AG04450 (cell line): ENCODE results near the gene C16orf78. TPM values are rescaled to one million over a fixed set of nuclear protein-coding genes. Genes with fewer than 3 reads are reported as not detected.
"Not testable (repeated sequence)": the region's sequence is repeated elsewhere in the genome, so short reads cannot be mapped to it uniquely, and the experiment has no call there.

ENCODE experiments used
- CTCF ChIA-PET: fragments of 300-600, 350-600 bp; formaldehyde crosslinking; extraction: SDS; loops from one replicate; lab custom pipeline; 2022; ENCODE audit warnings: antibody characterized with exemption, inconsistent platforms; lab: Charles Lee
- POLR2A ChIA-PET: fragments of 350-600 bp; formaldehyde crosslinking; extraction: SDS; loops from one replicate; lab custom pipeline; 2021; ENCODE audit warnings: antibody characterized with exemption, inconsistent platforms; lab: Yijun Ruan, JAX
- DNase-seq: peaks from one replicate; pipeline ENCODE4 v3.0.0-alpha.2; 2011; ENCODE audit warnings: low read depth, low spot score
- H3K27ac ChIP-seq: one replicate; pipeline ENCODE4 v1.5.1; 2012; ENCODE audit warnings: low read depth, low read length, control low read depth
- H3K27me3 ChIP-seq: one replicate; pipeline ENCODE4 v1.6.0; 2012; ENCODE audit warnings: low read length; ENCODE audit not compliant: control insufficient read depth, insufficient read depth
- H3K4me3 ChIP-seq: 2 replicates; pipeline ENCODE4 v1.5.1; 2011; ENCODE audit warnings: mild to moderate bottlenecking, low read depth, low read length, control low read depth
- H3K9me3 ChIP-seq: 2 replicates; pipeline ENCODE4 v1.5.1; 2012; ENCODE audit warnings: low read length; ENCODE audit not compliant: control insufficient read depth, insufficient read depth
- CTCF ChIP-seq: IDR thresholded peaks from 2 replicates; pipeline ENCODE4 v1.5.1; 2011; ENCODE audit warnings: low read depth, low read length, control low read depth, inconsistent platforms
- polyA plus RNA-seq: library from polyadenylated mRNA; depleted of rRNA; stranded (reverse); fragments of >200 nt; gene quantifications from 2 replicates; pipeline ENCODE4 v1.2.3, GENCODE V29; 2011

Gene C16orf78
- polyA plus RNA-seq, 1 experiment = not detected

DNA sequence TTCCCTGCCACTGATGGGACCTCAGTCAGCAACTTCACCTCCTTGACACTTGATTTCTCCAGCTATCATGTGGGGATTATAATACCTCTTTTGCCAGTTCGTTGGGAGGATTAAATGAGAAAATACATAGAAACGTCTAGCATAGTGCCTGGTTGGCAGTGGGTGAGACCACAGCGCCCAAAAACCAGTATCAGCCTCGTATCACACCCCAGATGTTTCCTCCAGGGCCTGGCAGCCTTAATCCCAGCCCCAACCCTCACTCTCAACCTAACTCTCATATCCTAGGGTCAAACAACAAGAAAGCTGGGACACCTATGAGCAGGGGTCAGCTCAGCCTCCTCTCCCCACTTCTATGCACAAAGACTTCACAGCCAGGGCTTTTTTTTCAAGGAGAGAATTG, 14.0 kb upstream of the C16orf78 start:
- no peak overlapping the region for H3K27ac ChIP-seq
- TF ChIP-seq CTCF = no peak
- POLR2A ChIA-PET = no interaction called here
- no peaks in the 10 kb centered on the region for H3K27me3 ChIP-seq
- CTCF ChIA-PET = no interaction called here
- H3K4me3 ChIP-seq = no peak overlapping the region
- H3K9me3 ChIP-seq = no peaks in the 10 kb centered on the region
- DNase-seq = no peak

DNA sequence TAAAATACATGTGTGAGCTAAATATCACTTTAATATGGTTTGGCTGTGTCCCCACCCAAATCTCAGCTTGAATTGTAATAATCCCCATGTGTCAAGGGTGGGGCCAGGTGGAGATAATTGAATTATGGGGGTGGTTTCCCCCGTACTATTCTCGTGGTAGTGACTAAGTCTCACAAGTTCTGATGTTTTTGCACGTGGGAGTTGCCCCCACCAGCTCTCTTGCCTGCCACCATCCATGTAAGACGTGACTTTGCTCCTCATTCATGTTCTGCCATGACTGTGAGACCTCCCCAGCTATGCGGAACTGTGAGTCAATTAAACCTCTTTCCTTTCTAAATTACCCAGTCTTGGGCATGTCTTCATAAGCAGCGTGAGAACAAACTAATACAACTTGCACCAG, 11.9 kb upstream of the C16orf78 start:
- H3K4me3 ChIP-seq, H3K27me3 ChIP-seq, H3K9me3 ChIP-seq, DNase-seq, H3K27ac ChIP-seq, POLR2A ChIA-PET, CTCF ChIA-PET: not testable (repeated sequence)

DNA sequence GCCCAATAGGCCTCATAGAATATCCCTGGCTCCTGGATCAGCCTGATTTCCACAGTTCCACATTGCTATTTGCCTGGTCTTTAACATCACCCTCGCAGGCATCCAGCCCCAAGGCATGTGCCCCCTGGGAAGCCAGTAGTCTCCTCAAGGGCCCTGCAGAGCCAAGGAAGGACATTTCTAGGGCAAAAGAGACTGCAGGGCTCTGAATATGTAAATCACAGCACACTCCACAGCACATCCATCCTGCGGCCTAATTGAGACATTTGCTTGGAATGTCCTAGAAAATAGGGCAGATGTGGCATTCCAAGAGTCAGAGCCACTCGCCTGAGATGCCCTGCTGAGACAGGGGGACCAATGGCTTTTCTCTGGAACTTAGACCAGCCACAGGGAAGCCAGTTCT, 11.4 kb upstream of the C16orf78 start:
- ChIA-PET POLR2A (no interaction called here), CTCF (no interaction called here)
- no peak for DNase-seq
- no peak overlapping the region for H3K4me3 ChIP-seq
- H3K27me3 ChIP-seq = no peaks in the 10 kb centered on the region
- H3K27ac ChIP-seq = no peak overlapping the region
- H3K9me3 ChIP-seq = no peaks in the 10 kb centered on the region
- no peak for TF ChIP-seq CTCF

DNA sequence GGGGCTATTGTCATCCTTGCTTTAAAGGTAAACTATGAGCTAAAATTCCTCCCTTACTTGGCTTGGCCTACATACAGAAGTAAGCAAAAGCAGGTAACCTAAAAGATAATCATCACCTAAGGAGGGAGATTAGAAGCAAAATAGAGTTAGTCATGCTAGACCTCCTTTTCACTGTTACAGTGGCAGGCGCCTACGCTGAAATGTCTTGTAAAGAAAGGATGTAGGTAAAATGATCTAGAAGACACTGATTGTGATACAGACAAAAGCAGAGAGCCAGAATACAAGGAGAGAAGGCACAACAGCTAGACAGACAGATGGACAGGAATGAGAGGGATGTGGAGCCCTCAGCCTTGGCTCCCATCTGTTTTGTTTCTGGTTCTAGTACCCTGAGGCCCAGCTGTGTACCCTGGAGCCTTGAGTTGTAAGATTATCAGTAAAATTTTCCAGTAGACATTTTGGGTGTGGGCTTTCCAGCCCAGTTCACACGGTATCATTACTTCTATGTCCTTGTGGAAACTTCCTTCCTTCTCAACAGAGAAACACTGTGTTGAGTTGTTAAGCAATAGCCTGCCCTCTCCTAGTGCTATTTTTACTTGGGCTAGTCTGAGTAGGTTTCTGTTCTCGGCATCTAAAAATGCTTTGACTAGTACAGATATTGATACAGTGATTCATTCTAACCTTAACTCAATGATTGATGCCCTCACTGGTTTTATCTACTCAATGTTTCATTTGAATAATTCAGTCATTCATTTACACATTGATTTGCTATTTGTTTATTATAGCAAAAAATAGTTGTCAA, 7.7 kb upstream of the C16orf78 start:
- no peak overlapping the region for H3K27ac ChIP-seq
- ChIA-PET POLR2A (no interaction called here), CTCF (no interaction called here)
- DNase-seq = no peak
- H3K9me3 ChIP-seq = no peaks in the 10 kb centered on the region
- no peak overlapping the region for H3K4me3 ChIP-seq
- no peaks in the 10 kb centered on the region for H3K27me3 ChIP-seq
- no peak for TF ChIP-seq CTCF

DNA sequence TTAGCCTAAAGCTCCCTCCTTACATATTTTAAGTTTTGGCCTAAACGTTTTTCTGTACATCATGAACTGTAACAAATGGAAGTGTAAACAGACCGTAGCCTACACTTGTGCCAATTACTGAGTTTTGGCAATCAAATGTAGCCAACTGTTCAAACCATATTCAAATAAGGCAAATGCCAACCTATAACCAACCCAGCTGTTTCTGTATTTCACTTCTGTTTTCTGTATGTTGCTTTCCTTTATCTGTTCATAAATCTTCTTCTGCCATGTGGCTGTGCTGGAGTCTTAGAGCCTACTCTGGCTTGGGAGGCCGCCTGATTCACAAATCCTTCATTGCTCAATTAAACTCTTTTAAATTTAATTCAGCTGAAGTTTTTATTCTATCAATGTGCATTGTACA, 6.9 kb upstream of the C16orf78 start:
- CTCF ChIA-PET = no interaction called here
- Histone ChIP-seq H3K4me3 (no peak overlapping the region), H3K27me3 (no peaks in the 10 kb centered on the region), H3K27ac (no peak overlapping the region), H3K9me3 (no peaks in the 10 kb centered on the region)
- POLR2A ChIA-PET = no interaction called here
- no peak for DNase-seq
- no peak for TF ChIP-seq CTCF
